Stimulated activated CD4-positive, alpha-beta T cell treated with anti-CD3 and anti-CD28 coated beads, Interleukin-1b, Interleukin-23, amount 100 ng/mL, for 24 hours (primary cell): ENCODE measurements around the gene RABAC1.

Experiments
- DNase-seq, 4 experiments: peaks; one replicate each; pipeline ENCODE4 v3.0.0-alpha.2; 2020; ENCODE audit warnings: low read depth in 4 of 4, low spot score in 1 of 4

RABAC1 gene

GRCh38 chr19:41990028-41990427 lies 30.9 kb upstream of the RABAC1 start:
- DNase-seq, result no peak

DNA sequence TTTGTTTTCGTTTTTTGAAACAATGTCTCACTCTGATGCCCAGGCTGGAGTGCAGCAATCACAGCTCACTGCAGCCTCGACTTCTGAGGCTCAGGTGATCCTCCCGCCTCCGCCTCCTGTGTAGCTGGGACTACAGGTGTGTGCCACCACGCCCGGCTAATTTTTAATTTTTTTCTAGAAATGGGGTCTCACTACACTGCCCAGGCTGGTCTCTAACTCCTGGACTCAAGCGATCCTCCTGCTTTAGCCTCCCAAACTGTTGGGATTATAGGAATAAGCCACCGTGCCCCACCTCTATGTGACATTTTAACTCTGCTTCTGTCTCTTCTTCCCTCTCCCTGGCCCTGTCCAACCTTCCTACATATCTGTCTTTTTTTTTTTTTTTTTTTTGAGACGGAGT lies 29.8 kb upstream of the RABAC1 start:
- no peak for DNase-seq

- DNase-seq, result no peak
These were observed 28.2 kb upstream of the RABAC1 start for GRCh38 chr19:41987141-41987860.

DNA sequence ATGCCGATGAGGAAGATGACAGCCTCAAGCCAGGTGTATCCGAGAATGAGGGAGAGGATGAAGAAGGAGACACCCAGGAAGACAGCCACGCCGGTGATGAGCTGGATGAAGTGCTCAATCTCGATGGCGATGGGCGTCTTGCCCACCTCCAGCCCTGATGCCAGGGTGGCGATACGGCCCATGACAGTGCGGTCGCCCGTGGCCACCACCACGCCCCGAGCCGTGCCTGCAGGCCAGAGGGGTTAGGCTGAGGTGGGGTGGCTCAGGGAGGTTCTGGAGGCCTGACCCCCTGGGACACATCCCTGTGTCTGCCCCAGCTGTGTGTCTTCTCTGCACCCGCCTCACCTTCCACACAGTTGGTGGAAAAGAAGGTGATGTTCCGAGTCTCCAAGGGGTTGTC lies 25.8 kb upstream of the RABAC1 start:
- DNase-seq, result no peak

DNA sequence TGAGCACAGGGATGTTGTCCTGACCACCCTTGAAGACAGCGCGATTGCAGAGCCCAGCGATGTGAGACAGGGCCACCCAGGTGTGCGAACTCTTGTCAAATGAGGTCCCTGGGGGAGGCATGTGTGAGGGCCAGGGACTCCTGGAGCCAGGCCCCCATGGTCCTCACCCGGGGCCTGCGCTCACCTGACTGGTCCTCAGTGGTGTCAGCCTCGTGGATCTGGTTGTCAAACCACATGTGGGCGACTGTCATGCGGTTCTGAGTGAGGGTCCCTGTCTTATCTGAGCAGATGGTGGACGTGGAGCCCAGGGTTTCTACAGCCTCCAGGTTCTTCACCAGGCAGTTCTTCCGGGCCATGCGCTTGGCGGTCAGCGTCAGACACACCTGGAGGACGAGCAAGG lies 22.6 kb upstream of the RABAC1 start:
- no peak for DNase-seq

GRCh38 chr19:41978470-41978869 lies 19.3 kb upstream of the RABAC1 start:
- DNase-seq, result no peak

GRCh38 chr19:41977916-41978315 lies 18.8 kb upstream of the RABAC1 start:
- DNase-seq, result no peak

- DNase-seq, result no peak
These were observed 15.5 kb upstream of the RABAC1 start for GRCh38 chr19:41974652-41975051.

DNA sequence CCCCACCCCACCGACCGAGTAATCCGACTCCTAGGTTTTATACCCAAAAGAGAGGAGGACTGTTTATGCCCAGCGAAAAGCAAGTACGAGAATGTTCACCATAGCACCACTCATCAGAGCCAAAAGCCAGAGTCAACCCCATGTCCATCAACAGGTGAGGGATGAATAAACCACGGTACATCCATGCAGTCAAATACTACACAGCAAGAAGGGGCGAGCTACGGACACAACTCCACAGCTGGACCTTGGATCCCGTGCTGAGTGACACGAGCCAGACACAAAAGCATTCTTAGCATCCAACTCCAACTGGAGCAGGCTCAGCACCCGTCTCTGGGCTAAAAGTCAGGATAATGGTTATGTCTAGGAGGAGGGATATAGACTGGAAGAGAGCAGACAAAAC lies 12.2 kb upstream of the RABAC1 start:
- no peak for DNase-seq

- no peak for DNase-seq
These were observed 10.8 kb upstream of the RABAC1 start for GRCh38 chr19:41969772-41970458.

DNA sequence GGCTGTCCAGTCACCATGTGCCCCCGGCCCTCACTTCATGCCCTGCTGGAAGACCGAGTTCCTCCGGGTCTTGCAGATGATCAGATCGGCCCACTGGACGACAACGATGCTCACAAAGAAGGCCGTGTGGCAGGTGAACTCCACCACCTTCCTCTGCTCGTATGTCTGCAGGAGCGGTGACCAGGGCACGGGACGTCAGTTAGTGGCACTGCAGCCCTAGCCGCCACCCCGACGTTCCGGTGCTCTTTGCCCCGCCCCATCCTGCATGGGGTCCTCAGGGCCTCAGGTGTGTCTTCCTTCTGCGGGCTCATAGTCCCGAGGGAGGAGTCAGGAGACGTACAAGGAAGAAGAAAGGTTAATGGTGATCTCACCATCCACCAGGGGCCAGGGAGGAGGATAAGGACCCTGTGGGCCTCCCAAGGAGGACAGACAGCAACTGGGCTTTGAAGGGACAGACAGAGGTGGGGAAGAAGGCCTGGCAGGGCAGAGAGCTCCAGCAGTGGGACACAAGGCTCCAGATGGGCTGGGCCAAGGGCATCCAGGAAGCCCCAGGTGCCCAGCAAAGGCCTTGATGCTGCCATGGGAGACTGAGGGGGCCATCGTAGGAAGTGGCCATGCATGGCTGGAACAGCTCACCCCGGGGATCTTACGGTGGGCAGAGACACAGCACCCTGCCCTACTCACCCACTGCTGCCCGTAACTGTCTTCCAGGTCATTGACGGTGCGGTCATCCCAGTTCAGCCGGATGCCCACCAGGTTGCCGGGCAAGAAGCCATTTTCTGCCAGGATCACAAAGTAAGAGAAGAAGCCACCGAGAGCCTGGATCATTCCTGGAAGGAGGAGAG lies 9.9 kb upstream of the RABAC1 start:
- no peak for DNase-seq

DNA sequence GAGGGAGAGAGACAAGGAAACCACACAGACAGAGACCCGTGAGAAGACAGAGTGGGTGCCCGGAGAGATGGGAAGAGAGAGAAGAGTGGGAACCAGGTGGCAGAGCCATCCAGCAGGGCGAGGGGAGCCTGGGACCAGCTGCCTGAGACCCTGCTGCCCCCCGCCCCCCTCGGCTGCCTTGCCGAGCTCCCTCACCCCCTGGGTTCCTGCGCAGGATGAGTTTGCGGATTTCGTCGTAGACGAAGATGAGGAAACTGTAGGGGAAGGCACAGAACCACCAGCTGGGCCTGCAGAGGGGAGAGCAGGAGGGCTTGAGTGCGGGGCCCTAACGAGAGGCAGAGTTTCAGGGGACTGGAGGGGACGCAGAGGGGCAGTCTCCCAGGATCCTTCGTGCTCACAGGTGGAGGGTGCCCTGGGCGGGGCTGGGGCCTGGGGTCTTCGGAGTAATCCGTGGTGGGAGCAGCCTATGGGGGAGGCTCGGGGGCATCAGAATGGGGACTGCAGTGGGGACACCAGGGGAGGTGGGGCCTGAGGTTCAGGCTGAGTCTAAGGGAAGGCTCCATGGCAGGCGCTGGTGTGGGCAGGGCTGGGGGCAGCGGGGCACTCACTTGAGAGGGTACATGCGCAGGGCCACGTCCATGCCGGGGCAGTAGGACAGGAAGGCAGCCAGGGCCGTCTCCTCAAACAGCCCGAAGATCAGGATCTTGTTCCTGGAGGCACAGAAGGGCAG lies 8.1 kb upstream of the RABAC1 start:
- no peak for DNase-seq

DNA sequence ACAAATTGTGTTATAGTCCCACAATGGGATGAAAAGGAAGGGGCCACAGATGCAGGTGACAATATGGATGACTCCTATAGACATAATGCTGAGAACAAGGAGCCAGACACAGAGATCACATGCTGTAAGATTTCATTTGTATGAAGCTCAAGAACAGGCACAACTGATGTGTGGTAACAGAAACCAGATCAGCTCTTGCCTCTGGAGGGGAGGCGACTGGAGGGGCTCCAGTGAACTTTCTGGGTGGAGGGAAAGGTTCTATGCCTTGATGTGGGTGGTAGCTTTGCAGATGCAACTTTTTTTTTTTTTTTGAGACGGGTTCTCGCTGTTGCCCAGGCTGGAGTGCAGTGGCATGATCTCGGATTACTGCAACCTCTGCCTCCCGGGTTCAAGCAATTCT lies 6.0 kb upstream of the RABAC1 start:
- no peak for DNase-seq

GRCh38 chr19:41960973-41961372 lies 1.9 kb upstream of the RABAC1 start:
- no peak for DNase-seq

DNA sequence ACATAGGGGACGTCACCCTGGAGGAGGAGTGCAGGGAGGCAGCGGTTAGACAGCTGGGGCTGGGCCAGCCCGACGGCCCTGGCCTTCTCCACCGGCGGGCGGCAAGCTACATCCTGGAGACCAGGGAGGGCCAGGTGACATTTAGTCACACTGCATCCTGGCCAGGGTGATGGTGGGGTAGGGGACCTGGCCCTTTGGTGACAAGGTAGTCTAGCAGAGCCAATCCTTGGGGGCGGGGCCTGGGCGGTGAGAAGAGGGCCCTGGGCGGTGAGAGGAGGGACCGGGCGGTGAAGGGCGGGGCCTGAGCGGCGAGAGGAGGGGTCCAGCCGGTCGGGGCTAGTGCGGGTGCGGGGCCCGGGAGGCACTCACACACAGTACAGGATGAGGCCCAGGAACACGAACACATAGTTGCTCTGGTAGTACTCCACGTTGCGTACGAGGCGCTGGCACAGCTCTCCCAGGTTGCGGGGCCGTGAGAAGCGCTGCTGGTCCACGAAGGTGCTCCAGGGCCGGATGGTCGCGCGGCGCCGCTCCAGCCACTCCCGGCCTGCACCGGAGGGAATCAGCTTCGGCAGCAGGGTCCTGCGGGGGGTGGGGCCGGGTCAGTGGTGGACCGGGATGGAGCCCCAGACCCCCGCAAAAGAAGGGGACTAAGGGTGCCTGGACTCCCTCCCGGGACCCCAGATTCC lies 610 bp downstream of the RABAC1 start:
- DNase-seq, result peak; percentile 62 to 86 (median 68)

- DNase-seq, result peak in 1 of 4 experiments; percentile 17
These were observed 1.2 kb downstream of the RABAC1 start for GRCh38 chr19:41957838-41958366.

DNA sequence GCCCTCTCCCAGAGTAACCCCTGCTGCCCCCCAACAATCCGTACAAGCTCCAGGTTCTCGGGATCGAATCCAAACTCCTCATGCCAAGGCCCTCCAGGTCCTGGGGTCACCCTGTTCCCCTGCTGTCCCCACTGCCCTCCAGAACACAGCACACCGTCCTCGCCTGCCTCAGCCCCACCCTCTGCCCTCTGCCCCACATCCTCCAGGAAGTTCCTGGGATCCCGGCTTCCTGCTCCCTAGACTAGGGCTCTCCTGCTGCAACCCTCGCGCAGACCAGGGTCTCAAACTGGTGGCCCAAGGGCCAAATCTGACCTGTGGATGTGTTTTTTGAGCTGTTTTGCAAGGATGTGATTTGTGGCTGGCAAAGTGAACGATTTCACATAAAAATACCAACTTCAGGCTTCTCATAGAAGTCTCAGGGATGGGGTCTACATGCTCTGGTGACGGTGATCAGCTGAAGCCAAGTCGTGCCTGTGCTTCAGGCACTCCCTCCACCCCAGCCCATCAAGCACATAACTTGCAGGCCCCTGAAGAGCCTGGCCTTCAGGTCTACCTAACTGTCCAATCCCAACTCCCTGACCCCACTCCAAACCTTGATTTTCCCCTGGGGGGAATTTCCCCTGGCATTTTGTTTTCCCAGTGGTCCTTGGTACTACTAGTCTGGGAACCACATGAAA lies 1.8 kb downstream of the RABAC1 start:
- DNase-seq, result no peak

DNA sequence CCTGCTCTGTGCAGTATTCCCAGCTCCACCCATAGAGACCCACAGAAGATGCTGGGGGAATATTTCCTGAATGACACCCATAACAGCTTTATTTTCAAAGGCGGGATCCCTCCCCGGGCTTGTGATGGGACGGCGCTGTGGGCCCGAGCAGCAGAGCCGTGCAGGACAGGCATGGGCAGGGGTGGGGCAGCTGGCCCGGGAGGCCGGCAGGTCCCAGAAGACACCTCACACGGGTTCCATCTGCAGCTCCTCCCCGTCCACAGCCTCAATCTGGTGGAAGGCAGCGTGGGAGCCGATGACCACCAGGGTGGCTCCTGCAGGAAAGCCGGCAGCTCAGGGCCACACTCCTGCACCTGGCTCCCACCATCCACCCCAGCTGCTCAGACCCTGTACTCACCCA lies 2.5 kb downstream of the RABAC1 start:
- DNase-seq, result no peak

GRCh38 chr19:41955521-41955920 lies 3.6 kb downstream of the RABAC1 start:
- no peak for DNase-seq

GRCh38 chr19:41951686-41952172 lies 7.4 kb downstream of the RABAC1 start:
- peak; percentile 80 to 97 (median 86) for DNase-seq
